ENCODE results near the gene VMP1. TPM values are rescaled to one million over a fixed set of nuclear protein-coding genes. Genes with fewer than 3 reads are reported as not detected.

VMP1 gene
- total RNA-seq, 1 donor = 234 TPM

DNA sequence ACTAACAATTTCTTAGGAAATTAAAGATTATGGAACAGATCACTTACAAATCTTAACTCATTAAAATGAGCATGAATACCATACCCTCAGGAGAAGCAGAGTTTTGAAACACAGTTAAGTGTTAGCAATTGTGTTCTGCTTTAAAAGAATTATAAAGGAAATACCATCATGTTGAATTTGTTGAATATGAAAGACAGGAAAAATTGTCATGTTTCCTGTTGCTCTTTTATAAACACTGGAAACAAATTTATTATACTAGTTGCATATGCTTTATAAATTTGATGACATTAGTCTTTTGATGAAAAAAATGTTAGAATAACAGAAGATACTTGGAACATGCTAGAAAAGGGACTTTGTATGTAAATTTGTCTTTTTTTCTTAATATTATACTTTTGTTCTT is 59.7 kb downstream of the VMP1 start:
- H3K4me3 ChIP-seq (ENCODE audit: low read depth, low read length) = no peak overlapping the region
- TF ChIP-seq, protein P1, sequence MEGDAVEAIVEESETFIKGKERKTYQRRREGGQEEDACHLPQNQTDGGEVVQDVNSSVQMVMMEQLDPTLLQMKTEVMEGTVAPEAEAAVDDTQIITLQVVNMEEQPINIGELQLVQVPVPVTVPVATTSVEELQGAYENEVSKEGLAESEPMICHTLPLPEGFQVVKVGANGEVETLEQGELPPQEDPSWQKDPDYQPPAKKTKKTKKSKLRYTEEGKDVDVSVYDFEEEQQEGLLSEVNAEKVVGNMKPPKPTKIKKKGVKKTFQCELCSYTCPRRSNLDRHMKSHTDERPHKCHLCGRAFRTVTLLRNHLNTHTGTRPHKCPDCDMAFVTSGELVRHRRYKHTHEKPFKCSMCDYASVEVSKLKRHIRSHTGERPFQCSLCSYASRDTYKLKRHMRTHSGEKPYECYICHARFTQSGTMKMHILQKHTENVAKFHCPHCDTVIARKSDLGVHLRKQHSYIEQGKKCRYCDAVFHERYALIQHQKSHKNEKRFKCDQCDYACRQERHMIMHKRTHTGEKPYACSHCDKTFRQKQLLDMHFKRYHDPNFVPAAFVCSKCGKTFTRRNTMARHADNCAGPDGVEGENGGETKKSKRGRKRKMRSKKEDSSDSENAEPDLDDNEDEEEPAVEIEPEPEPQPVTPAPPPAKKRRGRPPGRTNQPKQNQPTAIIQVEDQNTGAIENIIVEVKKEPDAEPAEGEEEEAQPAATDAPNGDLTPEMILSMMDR (IDR thresholded peaks at IDR 0.05; ENCODE audit: insufficient read depth, low read length) = no peak
- DNase-seq (ENCODE audit: low read depth) = no peak

DNA sequence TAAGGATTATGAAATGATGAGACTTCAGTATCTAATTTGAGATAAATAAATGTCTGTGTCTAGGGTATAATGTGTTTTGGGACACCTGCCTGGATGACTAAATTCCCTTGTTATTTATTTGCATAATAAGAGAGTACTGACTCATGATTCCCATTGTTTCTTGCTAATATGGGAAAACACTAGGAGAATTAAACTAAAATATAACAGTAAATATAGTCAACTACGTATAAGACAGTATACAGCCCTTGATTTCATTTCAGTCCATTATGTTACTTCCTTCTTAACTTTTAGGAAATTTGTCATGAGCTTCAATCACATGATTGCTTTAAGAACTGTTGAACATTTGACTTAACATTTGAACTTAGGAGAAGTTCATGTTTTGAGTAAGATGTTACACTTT is 62.4 kb downstream of the VMP1 start:
- H3K4me3 ChIP-seq (ENCODE audit: low read depth, low read length) = no peak overlapping the region
- TF ChIP-seq, protein P1 (IDR thresholded peaks at IDR 0.05; ENCODE audit: insufficient read depth, low read length) = no peak
- no peak for DNase-seq (ENCODE audit: low read depth)

DNA sequence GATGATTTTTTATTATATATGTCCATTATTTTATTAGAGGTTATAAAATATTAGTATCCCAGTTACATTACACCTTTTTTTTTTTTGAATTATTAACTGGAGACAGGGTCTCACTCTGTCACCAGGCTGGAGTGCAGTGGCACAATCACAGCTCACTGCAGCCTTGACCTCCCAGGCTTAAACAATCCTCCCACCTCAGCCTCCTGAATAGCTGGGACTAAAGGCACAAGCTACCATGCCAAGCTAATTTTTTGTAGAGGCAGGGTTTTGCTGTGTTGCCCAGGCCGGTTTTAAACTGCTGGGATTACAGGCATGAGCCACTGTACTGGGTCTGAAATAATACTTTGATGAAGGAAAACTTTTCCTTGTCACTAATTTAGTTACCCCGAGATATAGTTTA is 63.6 kb downstream of the VMP1 start:
- no peak overlapping the region for H3K4me3 ChIP-seq (ENCODE audit: low read depth, low read length)
- DNase-seq (ENCODE audit: low read depth) = no peak
- TF ChIP-seq, protein P1 (IDR thresholded peaks at IDR 0.05; ENCODE audit: insufficient read depth, low read length) = no peak

DNA sequence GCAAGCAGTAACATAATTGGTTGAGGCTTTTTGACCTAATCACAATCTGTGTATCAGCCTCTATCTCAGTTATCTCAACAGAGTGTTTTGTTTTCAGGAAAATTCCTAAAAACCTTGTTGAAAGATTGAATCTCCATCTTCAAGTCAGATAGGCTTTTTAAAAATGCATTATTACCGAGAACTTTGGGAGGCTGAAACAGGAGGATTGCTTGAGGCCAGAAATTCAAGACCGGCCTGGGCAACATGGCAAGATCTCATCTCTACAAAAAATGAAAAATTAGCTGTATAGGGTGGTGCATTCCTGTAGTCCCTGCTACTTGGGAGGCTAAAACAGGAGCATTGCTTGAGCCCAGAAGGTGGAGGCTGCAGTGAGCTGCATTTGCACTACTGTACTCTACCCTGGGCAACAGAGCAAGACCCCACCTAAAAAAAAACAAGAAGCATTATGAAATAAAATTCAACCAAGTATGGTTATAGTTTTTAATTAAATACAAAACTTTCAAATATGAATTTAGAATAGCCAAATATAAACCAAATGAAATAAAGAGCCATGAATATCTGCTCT is 68.4 kb downstream of the VMP1 start:
- H3K4me3 ChIP-seq (ENCODE audit: low read depth, low read length) = no peak overlapping the region
- DNase-seq (ENCODE audit: low read depth) = no peak
- TF ChIP-seq, protein P1 (IDR thresholded peaks at IDR 0.05; ENCODE audit: insufficient read depth, low read length) = no peak

DNA sequence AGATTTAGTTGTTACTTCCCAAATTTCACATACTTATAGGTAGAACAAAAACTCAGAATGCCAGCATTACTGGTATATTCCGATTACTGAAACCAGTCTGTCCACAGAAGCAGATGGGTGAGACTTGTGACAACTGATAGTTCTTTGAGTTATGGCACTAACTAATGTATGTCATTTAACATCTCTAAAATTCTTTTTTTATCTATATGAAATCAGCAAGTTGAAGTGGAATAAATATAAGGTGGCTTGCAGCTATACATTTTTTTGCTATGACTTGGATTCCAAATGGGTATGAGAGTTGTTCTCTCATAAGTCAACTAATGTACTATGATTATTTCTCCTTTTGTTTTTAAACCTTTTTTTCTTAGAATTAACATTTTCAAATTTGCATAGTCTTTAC is 69.1 kb downstream of the VMP1 start:
- no peak overlapping the region for H3K4me3 ChIP-seq (ENCODE audit: low read depth, low read length)
- no peak for DNase-seq (ENCODE audit: low read depth)
- TF ChIP-seq, protein P1 (IDR thresholded peaks at IDR 0.05; ENCODE audit: insufficient read depth, low read length) = no peak

DNA sequence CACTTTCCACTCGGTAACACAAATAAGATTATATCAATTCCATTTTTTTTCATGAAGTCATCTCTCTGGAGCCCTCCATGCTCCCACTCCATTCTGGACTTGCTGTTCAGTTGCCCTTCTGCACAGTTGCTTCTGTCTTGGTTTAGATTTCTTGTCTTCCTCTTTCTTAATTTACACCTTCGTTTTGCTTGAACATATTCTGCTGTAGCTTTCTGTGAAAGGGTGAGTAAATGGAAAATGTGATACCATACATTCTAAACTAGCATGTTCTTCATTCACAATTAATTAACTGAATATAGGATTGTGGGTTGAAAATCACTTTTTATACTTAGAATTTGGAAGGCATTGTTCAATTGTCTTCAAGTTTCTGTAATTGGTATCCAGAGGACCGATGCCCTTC is 69.6 kb downstream of the VMP1 start:
- no peak for DNase-seq (ENCODE audit: low read depth)
- TF ChIP-seq, protein P1 (IDR thresholded peaks at IDR 0.05; ENCODE audit: insufficient read depth, low read length) = no peak
- H3K4me3 ChIP-seq (ENCODE audit: low read depth, low read length) = no peak overlapping the region

DNA sequence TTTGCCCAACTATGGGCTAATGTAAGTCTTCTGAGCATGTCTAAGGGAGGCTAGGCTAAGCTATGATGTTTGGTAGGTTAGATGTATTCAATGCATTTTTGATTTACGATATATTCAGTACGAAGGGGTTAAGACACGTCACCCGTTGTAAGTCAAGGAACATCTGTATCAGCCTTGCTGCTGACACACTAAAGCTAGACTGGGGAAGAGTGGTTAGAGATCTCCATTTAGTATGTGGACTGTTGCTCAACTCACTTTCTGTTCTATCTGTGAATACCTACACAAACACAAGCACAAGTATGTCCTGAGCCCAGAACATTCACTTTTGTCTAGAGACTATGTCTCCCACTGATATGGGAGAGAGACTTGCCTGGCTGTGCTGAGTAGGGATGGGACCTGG is 71.5 kb downstream of the VMP1 start:
- no peak for DNase-seq (ENCODE audit: low read depth)
- H3K4me3 ChIP-seq (ENCODE audit: low read depth, low read length) = no peak overlapping the region
- TF ChIP-seq, protein P1 (IDR thresholded peaks at IDR 0.05; ENCODE audit: insufficient read depth, low read length) = no peak

Data from fibroblast of the aortic adventitia (primary cell).